GM21786 (cell line): ENCODE results near the gene TIAM1.

ENCODE experiments used
- ATAC-seq: cut with Tn5 transposase; IDR thresholded peaks from one replicate; pipeline ENCODE4 v1.9.1; 2021; ENCODE audit not compliant: unreplicated experiment

Gene TIAM1

DNA sequence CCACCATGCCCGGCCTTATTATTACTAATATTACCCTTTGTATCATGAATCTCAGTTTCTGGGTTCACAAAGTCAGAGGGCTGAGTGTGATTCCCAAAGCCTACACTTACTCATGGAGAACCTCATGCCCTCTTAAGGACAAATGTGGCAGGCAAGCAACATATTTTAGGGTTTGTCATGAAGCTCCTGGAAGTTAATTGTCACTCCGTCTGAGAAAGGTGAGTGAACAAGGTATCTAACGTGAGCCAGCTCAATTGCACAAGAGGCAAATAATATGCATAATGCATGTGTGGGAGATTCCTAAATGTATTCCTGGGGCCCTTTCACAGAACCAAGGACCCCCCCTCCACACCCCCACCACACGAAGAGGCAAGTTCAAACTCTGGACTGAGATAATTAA is 10.1 kb upstream of the TIAM1 start:
- no peak for ATAC-seq

DNA sequence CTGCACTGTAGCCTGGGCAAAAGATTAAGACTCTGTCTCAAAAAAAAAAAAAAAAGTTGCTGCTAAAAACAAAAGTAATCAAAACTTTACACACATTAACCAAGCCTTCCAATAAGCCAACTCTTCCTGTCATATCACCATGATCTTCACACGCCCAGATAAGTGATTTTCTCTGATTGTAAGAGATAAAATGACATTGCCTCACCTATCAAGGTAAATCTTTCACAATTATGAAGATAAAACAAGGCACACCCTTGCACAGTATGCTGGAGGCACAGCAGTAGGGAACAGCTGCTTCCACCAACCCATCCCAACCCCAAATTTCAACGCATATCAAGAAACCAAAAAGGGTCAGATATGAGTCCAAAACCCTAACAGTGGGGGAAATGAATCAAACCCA is 8.8 kb upstream of the TIAM1 start:
- ATAC-seq: no peak

DNA sequence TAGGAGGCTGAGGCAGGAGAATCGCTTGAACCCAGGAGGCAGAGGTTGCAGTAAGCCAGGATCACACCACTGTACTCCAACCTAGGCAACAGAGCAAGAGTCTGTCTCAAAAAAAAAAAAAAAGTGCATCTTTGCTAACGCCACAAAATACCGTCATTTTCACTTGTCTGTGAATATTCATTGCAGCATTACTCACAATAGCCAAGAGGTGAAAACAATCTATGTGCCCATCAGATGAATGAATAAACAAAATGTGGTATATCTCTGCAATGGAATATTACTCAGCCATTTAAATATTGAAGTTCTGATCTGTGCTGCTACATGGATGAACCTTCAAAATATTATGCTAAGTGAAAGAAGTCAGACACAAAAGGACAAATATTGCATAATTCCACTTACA is 7.9 kb upstream of the TIAM1 start:
- no peak for ATAC-seq

DNA sequence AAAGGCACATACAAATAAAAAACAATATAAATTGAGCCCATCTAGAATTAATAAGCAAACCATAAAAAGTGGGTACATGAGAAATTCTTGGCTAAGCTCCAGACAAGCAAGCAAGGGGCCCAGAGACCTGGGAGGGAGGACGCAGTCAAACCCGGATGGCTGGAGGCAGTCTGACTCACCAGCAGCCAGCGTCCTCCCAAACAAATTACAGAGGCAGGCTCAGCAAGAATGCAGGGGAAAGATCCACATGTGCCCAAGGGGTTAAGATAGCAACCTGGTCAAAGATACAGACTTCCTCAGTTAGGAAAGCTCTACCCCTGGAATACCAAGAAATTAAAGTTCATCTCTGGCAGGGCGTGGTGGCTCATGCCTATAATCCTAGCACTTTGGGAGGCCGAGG is 7.4 kb upstream of the TIAM1 start:
- no peak for ATAC-seq

DNA sequence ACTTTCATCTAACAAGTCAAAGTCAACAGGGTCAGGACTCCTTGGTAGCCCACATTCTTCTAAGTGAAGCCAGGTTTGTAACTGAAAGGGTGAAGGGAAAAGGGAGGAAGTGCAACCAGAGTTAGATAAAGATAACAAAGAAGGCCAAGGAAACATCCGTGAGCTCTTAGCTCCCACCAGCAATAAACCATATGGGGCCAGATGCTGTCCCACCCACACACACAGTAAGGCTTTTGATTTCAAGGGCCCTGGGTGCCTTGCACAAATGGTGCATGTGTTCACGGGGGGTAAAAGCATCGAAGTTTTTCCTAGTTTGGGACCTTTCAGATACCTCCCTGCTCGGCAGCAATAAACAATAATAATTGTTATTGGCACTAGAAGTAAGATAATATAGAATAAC is 5.1 kb upstream of the TIAM1 start:
- ATAC-seq: no peak

- ATAC-seq: no peak
These were observed 4.1 kb upstream of the TIAM1 start for GRCh38 chr21:31348188-31348587.

GRCh38 chr21:31347435-31348032 is 3.5 kb upstream of the TIAM1 start:
- no peak for ATAC-seq

GRCh38 chr21:31346256-31346821 is 2.3 kb upstream of the TIAM1 start:
- ATAC-seq: no peak

GRCh38 chr21:31345136-31345535 is 1.1 kb upstream of the TIAM1 start:
- ATAC-seq: no peak

- no peak for ATAC-seq
These were observed 991 bp downstream of the TIAM1 start for GRCh38 chr21:31343030-31343510.

GRCh38 chr21:31342348-31342747 is 1.7 kb downstream of the TIAM1 start:
- no peak for ATAC-seq

DNA sequence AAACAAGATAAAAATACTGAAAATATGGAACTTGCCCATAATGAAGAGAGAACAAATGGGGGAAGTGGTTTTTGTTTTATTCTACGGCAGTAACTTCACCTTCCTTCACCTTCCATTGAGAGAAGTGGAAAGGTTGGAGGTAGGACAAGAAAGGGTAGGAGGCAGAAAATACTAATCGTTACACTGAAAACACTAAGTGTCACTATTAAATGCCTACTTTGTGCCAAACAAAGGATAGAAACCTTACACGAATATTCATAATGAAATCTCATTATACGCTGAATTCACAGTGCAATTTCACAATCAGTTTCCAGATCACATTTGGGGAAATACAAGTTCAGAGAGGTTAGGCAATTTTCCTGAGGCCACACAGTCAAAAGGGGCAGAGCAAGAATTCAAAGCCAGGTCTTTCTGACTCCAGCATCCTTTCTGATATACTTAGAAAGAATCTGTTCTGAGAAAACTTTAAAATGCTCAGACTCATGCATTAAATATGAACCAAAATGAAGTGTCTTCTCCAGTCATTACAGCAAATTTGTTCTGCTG is 3.0 kb downstream of the TIAM1 start:
- ATAC-seq: no peak

- no peak for ATAC-seq
These were observed 3.5 kb downstream of the TIAM1 start for GRCh38 chr21:31340514-31340913.

DNA sequence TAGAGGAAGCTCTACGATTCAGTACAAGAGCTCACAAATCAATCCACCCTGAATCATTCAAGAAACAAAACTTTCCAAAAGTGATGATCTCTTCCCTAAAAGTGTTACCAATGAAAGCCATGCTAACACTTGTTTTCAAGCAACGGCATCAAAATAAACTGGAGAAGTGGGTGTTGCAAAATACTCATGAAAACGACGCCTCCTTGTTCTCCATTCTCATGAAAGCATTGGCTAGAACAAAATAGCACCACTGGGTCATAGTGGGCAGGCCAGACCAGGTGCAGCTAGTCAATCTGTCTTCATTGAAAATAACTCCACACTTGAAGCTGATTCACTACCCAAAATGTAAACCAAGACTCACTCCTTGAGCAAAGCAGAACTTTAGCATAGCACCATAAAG is 4.3 kb downstream of the TIAM1 start:
- ATAC-seq: no peak

DNA sequence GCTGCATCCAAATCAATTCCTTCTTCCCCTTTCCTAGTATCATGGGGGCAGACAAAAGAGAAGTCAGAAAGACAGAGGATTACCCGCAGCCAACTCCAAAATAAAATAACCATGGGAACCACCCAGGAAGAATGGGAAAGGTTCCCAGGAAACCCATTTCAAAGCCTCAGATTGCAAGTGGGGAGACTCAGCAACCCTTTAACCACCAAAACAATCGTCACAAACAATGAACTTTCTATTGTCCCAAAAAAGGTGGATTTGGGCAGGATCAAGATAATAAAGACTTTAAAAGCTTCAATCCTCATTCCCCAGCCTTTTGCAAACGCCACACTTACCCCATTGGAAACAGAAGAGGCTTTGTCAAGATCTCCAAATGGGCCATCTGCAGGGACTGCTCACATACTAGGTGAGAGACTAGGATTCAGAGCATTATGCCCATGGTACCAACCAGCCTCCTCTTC is 5.1 kb downstream of the TIAM1 start:
- no peak for ATAC-seq

GRCh38 chr21:31337996-31338907 is 5.8 kb downstream of the TIAM1 start:
- ATAC-seq: no peak

- ATAC-seq: no peak
These were observed 7.0 kb downstream of the TIAM1 start for GRCh38 chr21:31337086-31337485.

GRCh38 chr21:31336739-31337040 is 7.4 kb downstream of the TIAM1 start:
- no peak for ATAC-seq

- no peak for ATAC-seq
These were observed 7.9 kb downstream of the TIAM1 start for GRCh38 chr21:31335957-31336738.

- ATAC-seq: no peak
These were observed 9.4 kb downstream of the TIAM1 start for GRCh38 chr21:31334648-31335121.

DNA sequence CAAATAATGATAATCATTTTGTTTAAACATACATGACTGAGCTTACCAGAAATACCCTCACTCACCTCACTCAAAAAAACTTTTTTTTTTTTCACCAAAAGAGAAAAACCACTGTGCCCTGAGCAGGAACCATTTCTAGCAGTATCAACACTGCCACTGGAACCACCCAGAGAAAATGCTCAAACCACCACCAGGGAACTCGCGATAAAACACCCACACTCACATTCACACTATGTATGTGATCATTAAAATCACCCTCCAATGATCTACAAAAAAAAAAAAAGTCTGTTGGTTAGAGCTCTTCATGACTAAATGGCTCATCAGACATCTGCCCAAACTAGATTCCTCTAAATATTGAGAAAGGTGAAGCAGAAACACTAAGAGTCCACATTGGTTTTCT is 11.5 kb downstream of the TIAM1 start:
- ATAC-seq: no peak
